Measurements from ENCODE around the gene LRCH4. TPM values are rescaled to one million over a fixed set of nuclear protein-coding genes. Genes with fewer than 3 reads are reported as not detected.

Gene LRCH4
- total and polyA plus RNA-seq, 2 of the 13 experiments (the other 11 are each of a cell fraction or from before 2014, with no cell fraction given): 7.0 to 9.3 TPM

GRCh38 chr7:100547872-100548271 lies 38.1 kb downstream of the LRCH4 start (continued):
- TF ChIP-seq ZNF253 (CRISPR knock-in tag; IDR thresholded peaks at IDR 0.05; ENCODE audit: borderline replicate concordance) (no peak), JUN (CRISPR knock-in tag; IDR thresholded peaks at IDR 0.05) (no peak), FOSL1 (CRISPR knock-in tag; IDR thresholded peaks at IDR 0.05; ENCODE audit: borderline replicate concordance) (no peak), KDM5A (IDR thresholded peaks at IDR 0.05; ENCODE audit: borderline replicate concordance, low read length) (no peak), RBFOX2 (IDR thresholded peaks at IDR 0.05; ENCODE audit: low read depth, low read length) (peak; percentile 11; the same call in 1 of the 2 replicates)

GRCh38 chr7:100546926-100547800 lies 38.8 kb downstream of the LRCH4 start:
- H3K4me2 ChIP-seq (ENCODE audit: low read depth, low read length): peak overlapping the region; percentile 86
- POLR2A ChIA-PET: interaction anchor here (1.0 to 2.7 kb wide), 4 partner anchors 8 to 110 kb away, joined by 3 to 19 read pairs (median 4); partner anchors contain the start of genes FBXO24 and LRCH4
- peak overlapping the region; percentile 59 for H3K9ac ChIP-seq (ENCODE audit: insufficient read depth, low read depth, low read length)
- TF ChIP-seq STAT6 (CRISPR knock-in tag; IDR thresholded peaks at IDR 0.05; ENCODE audit: borderline replicate concordance): 0 out of 2 replicates have a peak, but pooled peaks have one; percentile 42
- TF ChIP-seq ZBTB42 (CRISPR knock-in tag; IDR thresholded peaks at IDR 0.05): 0 out of 2 replicates have a peak, but pooled peaks have one; percentile 33
- peak in 1 of 2 experiments; percentile 8; a peak in 1 of 4 replicates for TF ChIP-seq POLR2A (IDR thresholded peaks at IDR 0.05; ENCODE audit: insufficient read depth in 1 of 2, low read depth in 2 of 2, low read length in 2 of 2)
- peak; percentile 16 for TF ChIP-seq POLR2AphosphoS5 (IDR thresholded peaks at IDR 0.05; ENCODE audit: low read depth, low read length)
- TF ChIP-seq RBM22 (optimal IDR thresholded peaks at IDR 0.05; ENCODE audit: low read length): peak; percentile 46
- TF ChIP-seq POLR2AphosphoS2 (IDR thresholded peaks at IDR 0.05; ENCODE audit: low read depth, low read length): no peak
- TF ChIP-seq YEATS4 (CRISPR knock-in tag; IDR thresholded peaks at IDR 0.05; ENCODE audit: borderline replicate concordance): peak; percentile 5; the same call in 1 of the 2 replicates
- TF ChIP-seq ZNF687 (CRISPR knock-in tag; IDR thresholded peaks at IDR 0.05): peak; percentile 34; the same call in 1 of the 2 replicates

More at GRCh38 chr7:100546926-100547800, 38.8 kb downstream of the LRCH4 start:
- no peaks in the 10 kb centered on the region for H3K27me3 ChIP-seq (ENCODE audit: control insufficient read depth in 1 of 2, insufficient read depth in 2 of 2, low read length in 2 of 2)
- no peak for FAIRE-seq
- H3K27ac ChIP-seq (ENCODE audit: extremely low read length, insufficient read depth, low read length): peak overlapping the region; percentile 94
- intact Hi-C loops (cut with micrococcal nuclease; ENCODE audit: unreplicated experiment) (loop anchor here (1.0 kb wide), 1 partner anchor 19 kb away; no protein-coding TSS in a partner anchor), in situ Hi-C loops (cut with HindIII; ENCODE audit: extremely low pct_ligation_motif_present, low pct_unique_long_range_greater_than_20kb) (no loop called here)
- CTCF ChIA-PET (ENCODE audit: low intra/inter-chr PET ratio, low total read pairs): interaction anchor here (1.1 kb wide), 1 partner anchor 13 kb away, joined by 4 read pairs; no protein-coding TSS in a partner anchor
- 46% methylated on average over 9 of the region's 9 CpGs for WGBS (ENCODE audit: low lambda C conversion rate)
- no peak overlapping the region for H2AFZ ChIP-seq (ENCODE audit: low read length)
- H3K36me3 ChIP-seq (replicated peaks in 1 of 2; ENCODE audit: control insufficient read depth in 1 of 2, insufficient read depth in 2 of 2, low read length in 2 of 2): peaks cover 10 to 40% of the 10 kb centered on the region in 2 experiments
- H3K9me3 ChIP-seq (ENCODE audit: low read length): no peaks in the 10 kb centered on the region
- no peak for DNase-seq (ENCODE audit: low spot score)
- peak overlapping the region; percentile 17 to 35 (median 33); a peak in 4 of 6 replicates for H3K4me3 ChIP-seq (replicated peaks in 1 of 3; ENCODE audit: insufficient read depth in 1 of 3, low read depth in 2 of 3, low read length in 3 of 3)
- peaks cover 57% of the 10 kb centered on the region for H3K79me2 ChIP-seq (ENCODE audit: insufficient read depth, low read length)
- ATAC-seq: no peak
- peaks cover 84% of the 10 kb centered on the region for H3K4me1 ChIP-seq (ENCODE audit: insufficient read depth, low read length)
- H4K20me1 ChIP-seq (ENCODE audit: insufficient read depth, low read length): no peaks in the 10 kb centered on the region
- TSS peak; percentile 7 for BruUV-seq (replicated peaks)

Data from HepG2 (cell line).